Measurements from ENCODE around the gene MYOM1. TPM values are rescaled to one million over a fixed set of nuclear protein-coding genes. Genes with fewer than 3 reads are reported as not detected.

MYOM1 gene
- total RNA-seq, 1 donor from 2014 or later = 1.6 TPM

- intact Hi-C loops (cut with micrococcal nuclease) = no loop called here
These were observed 30.7 kb upstream of the MYOM1 start for GRCh38 chr18:3250237-3251107.

GRCh38 chr18:3248658-3249359 lies 29.0 kb upstream of the MYOM1 start:
- intact Hi-C loops (cut with micrococcal nuclease) = no loop called here

GRCh38 chr18:3248062-3248657 lies 28.4 kb upstream of the MYOM1 start:
- intact Hi-C loops (cut with micrococcal nuclease) = no loop called here

GRCh38 chr18:3247240-3248061 lies 27.7 kb upstream of the MYOM1 start, which contains the start of gene MYL12A:
TSS of gene MYL12A (plus strand) at chr18:3247801. CDS start at chr18:3253248, 5,447 bp downstream.
- intact Hi-C loops (cut with micrococcal nuclease) = loop anchor here (1.0 kb wide), 12 partner anchors 14 to 1991 kb away; partner anchors contain the start of genes LPIN2, METTL4, NDC80 and SMCHD1

- intact Hi-C loops (cut with micrococcal nuclease) = loop anchor here (1.0 kb wide), 20 partner anchors 15 to 1992 kb away; partner anchors contain the start of genes LPIN2, METTL4, NDC80 and SMCHD1
These were observed 27.0 kb upstream of the MYOM1 start for GRCh38 chr18:3246635-3247239.

- intact Hi-C loops (cut with micrococcal nuclease) = loop anchor here (1.0 kb wide), 8 partner anchors 95 to 314 kb away; no protein-coding TSS in a partner anchor
These were observed 26.3 kb upstream of the MYOM1 start for GRCh38 chr18:3245853-3246634.

- intact Hi-C loops (cut with micrococcal nuclease) = no loop called here
These were observed 25.4 kb upstream of the MYOM1 start for GRCh38 chr18:3245185-3245564.

GRCh38 chr18:3238742-3239141 lies 19.0 kb upstream of the MYOM1 start:
- intact Hi-C loops (cut with micrococcal nuclease) = no loop called here

GRCh38 chr18:3236470-3236869 lies 16.7 kb upstream of the MYOM1 start:
- intact Hi-C loops (cut with micrococcal nuclease) = no loop called here

GRCh38 chr18:3235846-3236245 lies 16.1 kb upstream of the MYOM1 start:
- intact Hi-C loops (cut with micrococcal nuclease) = no loop called here

GRCh38 chr18:3234457-3234856 lies 14.7 kb upstream of the MYOM1 start:
- intact Hi-C loops (cut with micrococcal nuclease) = no loop called here

GRCh38 chr18:3233433-3234168 lies 13.8 kb upstream of the MYOM1 start:
- intact Hi-C loops (cut with micrococcal nuclease) = no loop called here

- intact Hi-C loops (cut with micrococcal nuclease) = no loop called here
These were observed 13.2 kb upstream of the MYOM1 start for GRCh38 chr18:3233004-3233403.

- intact Hi-C loops (cut with micrococcal nuclease) = no loop called here
These were observed 10.9 kb upstream of the MYOM1 start for GRCh38 chr18:3230401-3231334.

GRCh38 chr18:3226048-3226447 lies 6.3 kb upstream of the MYOM1 start:
- intact Hi-C loops (cut with micrococcal nuclease) = no loop called here

GRCh38 chr18:3225588-3225987 lies 5.8 kb upstream of the MYOM1 start:
- intact Hi-C loops (cut with micrococcal nuclease) = no loop called here

GRCh38 chr18:3224223-3224622 lies 4.5 kb upstream of the MYOM1 start:
- intact Hi-C loops (cut with micrococcal nuclease) = no loop called here

- intact Hi-C loops (cut with micrococcal nuclease) = no loop called here
These were observed 3.6 kb upstream of the MYOM1 start for GRCh38 chr18:3223356-3223755.

All from T-helper 1 cell treated with Interleukin-12 subunit alpha and Interleukin-12 subunit beta and Interleukin-4 antibody, amounts not matched to agents 30 ng/mL and 1 ng/mL, for 36 hours (primary cell).